Activated CD8-positive, alpha-beta T cell treated with anti-CD3 and anti-CD28 coated beads, Interleukin-2, amount 10 ng/mL, durations not matched to agents 7 days and 5 days (primary cell): ENCODE results near the gene GSK3B. TPM values are rescaled to one million over a fixed set of nuclear protein-coding genes. Genes with fewer than 3 reads are reported as not detected.

ENCODE experiments used
- ATAC-seq: fragments of 150-1000 bp; cut with Tn5 transposase; one replicate; pipeline ENCODE4 v1.10.0; 2021; ENCODE audit warnings: moderate library complexity
- CTCF ChIA-PET: fragments of 350-600 bp; sonication (Branson Sonifier 250); formaldehyde crosslinking; loops from one replicate; lab custom pipeline; 2021; ENCODE audit warnings: antibody characterized with exemption; lab: Charles Lee
- POLR2A ChIA-PET: fragments of 350-600 bp; sonication (Branson Sonifier 250); formaldehyde crosslinking; loops from one replicate; lab custom pipeline; 2021; ENCODE audit warnings: antibody characterized with exemption; lab: Charles Lee
- DNase-seq: peaks from one replicate; pipeline ENCODE4 v3.0.0-alpha.2; 2020
- H3K27ac Mint-ChIP-seq: one replicate; pipeline ENCODE4 v1.8.0; 2021; ENCODE audit warnings: mild to moderate bottlenecking, mixed read lengths
- H3K27me3 Mint-ChIP-seq: one replicate; pipeline ENCODE4 v1.8.0; 2021; ENCODE audit warnings: low read depth, mixed read lengths
- H3K36me3 Mint-ChIP-seq: one replicate; pipeline ENCODE4 v1.8.0; 2021; ENCODE audit warnings: low read depth, mixed read lengths
- H3K4me1 Mint-ChIP-seq: one replicate; pipeline ENCODE4 v1.8.0; 2021; ENCODE audit warnings: low read depth, mixed read lengths
- H3K4me3 Mint-ChIP-seq: one replicate; pipeline ENCODE4 v1.8.0; 2021; ENCODE audit warnings: mild to moderate bottlenecking, mixed read lengths
- H3K9me3 Mint-ChIP-seq: one replicate; pipeline ENCODE4 v1.8.0; 2022; ENCODE audit warnings: mixed read lengths; ENCODE audit not compliant: insufficient read depth
- total RNA-seq, 2 experiments: library from RNA; stranded (reverse); gene quantifications; one replicate each; pipeline ENCODE4 v1.2.3, GENCODE V29; 2021

The GSK3B gene
- total RNA-seq, 2 experiments from 2014 or later: 40.0 to 43.0 TPM

GRCh38 chr3:120095226-120095978, 1.2 kb upstream of the GSK3B start:
- DNase-seq (peak; percentile 95), ATAC-seq (peak; percentile 50)
- peaks cover 31% of the 10 kb centered on the region for H3K4me1 Mint-ChIP-seq
- no peak overlapping the region for H3K4me3 Mint-ChIP-seq
- no peak overlapping the region for H3K27ac Mint-ChIP-seq
- peaks cover 22% of the 10 kb centered on the region for H3K36me3 Mint-ChIP-seq
- ChIA-PET CTCF (interaction anchor here (0.6 to 2.7 kb wide), 8 partner anchors 9 to 683 kb away, joined by 3 to 25 read pairs (median 4); partner anchors contain the start of gene LRRC58), POLR2A (interaction anchor here (0.6 to 4.2 kb wide), 40 partner anchors 9 to 500 kb away, joined by 3 to 24 read pairs (median 4); partner anchors contain the start of genes LRRC58 and NDUFB4)
- H3K27me3 Mint-ChIP-seq: no peaks in the 10 kb centered on the region
- H3K9me3 Mint-ChIP-seq: no peaks in the 10 kb centered on the region

GRCh38 chr3:120094776-120095225, 554 bp upstream of the GSK3B start:
- CTCF ChIA-PET: interaction anchor here (0.6 to 2.7 kb wide), 8 partner anchors 10 to 683 kb away, joined by 3 to 25 read pairs (median 4); no protein-coding TSS in a partner anchor
- ATAC-seq: peak; percentile 77
- H3K9me3 Mint-ChIP-seq: no peaks in the 10 kb centered on the region
- peak; percentile 99 for DNase-seq
- no peak overlapping the region for H3K4me3 Mint-ChIP-seq
- H3K4me1 Mint-ChIP-seq: peaks cover 30% of the 10 kb centered on the region
- no peaks in the 10 kb centered on the region for H3K27me3 Mint-ChIP-seq
- H3K36me3 Mint-ChIP-seq: peaks cover 18% of the 10 kb centered on the region
- POLR2A ChIA-PET: interaction anchor here (0.9 to 4.2 kb wide), 21 partner anchors 10 to 631 kb away, joined by 3 to 24 read pairs (median 4); partner anchors contain the start of genes LRRC58 and TMEM39A
- no peak overlapping the region for H3K27ac Mint-ChIP-seq

- Mint-ChIP-seq H3K27me3 (no peaks in the 10 kb centered on the region), H3K36me3 (peaks cover 20% of the 10 kb centered on the region), H3K9me3 (no peaks in the 10 kb centered on the region), H3K4me3 (no peak overlapping the region), H3K4me1 (peaks cover 29% of the 10 kb centered on the region), H3K27ac (no peak overlapping the region)
- ATAC-seq: no peak
- POLR2A ChIA-PET: interaction anchor here (0.6 to 4.2 kb wide), 12 partner anchors 11 to 255 kb away, joined by 3 to 24 read pairs (median 4); partner anchors contain the start of gene LRRC58
- peak; percentile 39 for DNase-seq
- CTCF ChIA-PET: interaction anchor here (1.0 to 1.6 kb wide), 6 partner anchors 8 to 325 kb away, joined by 3 to 6 read pairs (median 4); no protein-coding TSS in a partner anchor
Measured at GRCh38 chr3:120093119-120093910, 932 bp downstream of the GSK3B start.

GRCh38 chr3:120092474-120092873, 1.8 kb downstream of the GSK3B start:
- ATAC-seq: no peak
- ChIA-PET CTCF (interaction anchor here (1.1 to 2.8 kb wide), 4 partner anchors 12 to 201 kb away, joined by 4 to 15 read pairs (median 4); no protein-coding TSS in a partner anchor), POLR2A (interaction anchor here (0.6 kb wide), 1 partner anchor 181 kb away, joined by 3 read pairs; no protein-coding TSS in a partner anchor)
- Mint-ChIP-seq H3K4me3 (no peak overlapping the region), H3K27me3 (no peaks in the 10 kb centered on the region), H3K27ac (no peak overlapping the region), H3K9me3 (no peaks in the 10 kb centered on the region), H3K36me3 (peaks cover 20% of the 10 kb centered on the region), H3K4me1 (peaks cover 28% of the 10 kb centered on the region)
- DNase-seq: no peak

- CTCF ChIA-PET: interaction anchor here (1.4 to 2.8 kb wide), 2 partner anchors 199 to 327 kb away, joined by 4 to 15 read pairs; no protein-coding TSS in a partner anchor
- POLR2A ChIA-PET: no interaction called here
- peaks cover 19% of the 10 kb centered on the region for H3K36me3 Mint-ChIP-seq
- ATAC-seq (no peak), DNase-seq (no peak)
- peaks cover 19% of the 10 kb centered on the region for H3K4me1 Mint-ChIP-seq
- no peaks in the 10 kb centered on the region for H3K27me3 Mint-ChIP-seq
- H3K9me3 Mint-ChIP-seq: no peaks in the 10 kb centered on the region
- H3K4me3 Mint-ChIP-seq: no peak overlapping the region
- no peak overlapping the region for H3K27ac Mint-ChIP-seq
Measured at GRCh38 chr3:120090422-120090821, 3.8 kb downstream of the GSK3B start.

GRCh38 chr3:120089089-120089488, 5.2 kb downstream of the GSK3B start:
- Mint-ChIP-seq H3K4me3 (no peak overlapping the region), H3K27me3 (no peaks in the 10 kb centered on the region), H3K4me1 (peaks cover 21% of the 10 kb centered on the region), H3K9me3 (no peaks in the 10 kb centered on the region), H3K27ac (no peak overlapping the region), H3K36me3 (peaks cover 21% of the 10 kb centered on the region)
- ATAC-seq (no peak), DNase-seq (no peak)
- POLR2A ChIA-PET: interaction anchor here (0.6 kb wide), 1 partner anchor 796 kb away, joined by 3 read pairs; no protein-coding TSS in a partner anchor
- CTCF ChIA-PET: no interaction called here

GRCh38 chr3:120088622-120089021, 5.6 kb downstream of the GSK3B start:
- ChIA-PET POLR2A (no interaction called here), CTCF (no interaction called here)
- no peaks in the 10 kb centered on the region for H3K9me3 Mint-ChIP-seq
- DNase-seq (no peak), ATAC-seq (no peak)
- peaks cover 21% of the 10 kb centered on the region for H3K4me1 Mint-ChIP-seq
- H3K27ac Mint-ChIP-seq: peak overlapping the region; percentile 7
- peaks cover 24% of the 10 kb centered on the region for H3K36me3 Mint-ChIP-seq
- H3K4me3 Mint-ChIP-seq: no peak overlapping the region
- H3K27me3 Mint-ChIP-seq: no peaks in the 10 kb centered on the region

GRCh38 chr3:120081719-120082118, 12.5 kb downstream of the GSK3B start:
- no peak for DNase-seq
- no peak overlapping the region for H3K4me3 Mint-ChIP-seq
- peaks cover 45% of the 10 kb centered on the region for H3K36me3 Mint-ChIP-seq
- peaks cover 27% of the 10 kb centered on the region for H3K4me1 Mint-ChIP-seq
- POLR2A ChIA-PET: interaction anchor here (2.2 kb wide), 1 partner anchor 12 kb away, joined by 9 read pairs; the partner anchor contains the start of gene GSK3B
- H3K9me3 Mint-ChIP-seq: no peaks in the 10 kb centered on the region
- H3K27me3 Mint-ChIP-seq: no peaks in the 10 kb centered on the region
- ATAC-seq: no peak
- no peak overlapping the region for H3K27ac Mint-ChIP-seq
- CTCF ChIA-PET: interaction anchor here (1.5 kb wide), 1 partner anchor 262 kb away, joined by 3 read pairs; no protein-coding TSS in a partner anchor

GRCh38 chr3:120080836-120081235, 13.4 kb downstream of the GSK3B start:
- H3K9me3 Mint-ChIP-seq: no peaks in the 10 kb centered on the region
- POLR2A ChIA-PET: no interaction called here
- CTCF ChIA-PET: interaction anchor here (1.4 kb wide), 1 partner anchor 11 kb away, joined by 5 read pairs; no protein-coding TSS in a partner anchor
- no peak overlapping the region for H3K27ac Mint-ChIP-seq
- H3K4me1 Mint-ChIP-seq: peaks cover 27% of the 10 kb centered on the region
- peaks cover 45% of the 10 kb centered on the region for H3K36me3 Mint-ChIP-seq
- no peaks in the 10 kb centered on the region for H3K27me3 Mint-ChIP-seq
- no peak for ATAC-seq
- no peak overlapping the region for H3K4me3 Mint-ChIP-seq
- DNase-seq: no peak

GRCh38 chr3:120077731-120078130, 16.5 kb downstream of the GSK3B start:
- Mint-ChIP-seq H3K4me1 (peaks cover 37% of the 10 kb centered on the region), H3K36me3 (peaks cover 58% of the 10 kb centered on the region)
- CTCF ChIA-PET: no interaction called here

More at GRCh38 chr3:120077731-120078130, 16.5 kb downstream of the GSK3B start:
- Mint-ChIP-seq H3K4me3 (no peak overlapping the region), H3K9me3 (no peaks in the 10 kb centered on the region), H3K27me3 (no peaks in the 10 kb centered on the region), H3K27ac (no peak overlapping the region)
- DNase-seq (no peak), ATAC-seq (no peak)
- POLR2A ChIA-PET: no interaction called here
